PC-9 (cell line): ENCODE data around the gene IL3. TPM values are rescaled to one million over a fixed set of nuclear protein-coding genes. Genes with fewer than 3 reads are reported as not detected.

Experiments
- BruUV-seq: library from RNA; stranded (reverse); fragments of 400-500 nt; replicated peaks from 2 replicates; lab custom pipeline; 2021; lab: Mats Ljungman, UMichigan
- CTCF ChIA-PET: fragments of 300-600 bp; sonication (Branson Sonifier 250); formaldehyde crosslinking; loops from one replicate; lab custom pipeline; 2022; ENCODE audit warnings: antibody characterized with exemption; lab: Charles Lee
- POLR2A ChIA-PET: fragments of 300-600 bp; sonication (Branson Sonifier 250); formaldehyde crosslinking; loops from one replicate; lab custom pipeline; 2022; ENCODE audit warnings: antibody characterized with exemption; ENCODE audit not compliant: unreplicated experiment; lab: Charles Lee
- DNase-seq, 2 experiments: peaks; one replicate each; pipeline versions ENCODE4 v3.0.0 to v3.0.0-alpha.2; 2015 to 2022; ENCODE audit warnings: mixed read lengths in 1 of 2
- H2AFZ ChIP-seq: fragments of 200-600 bp; sonication (generic); 2 replicates; pipeline ENCODE4 v1.8.1; 2017; ENCODE audit warnings: antibody characterized with exemption
- H3F3A ChIP-seq: fragments of 200-600 bp; sonication (generic); 2 replicates; pipeline ENCODE4 v1.8.1; 2017; ENCODE audit warnings: antibody characterized with exemption, mild to moderate bottlenecking, low read depth; ENCODE audit not compliant: insufficient read depth
- H3K27ac ChIP-seq: fragments of 200-600 bp; sonication (generic); 2 replicates; pipeline ENCODE4 v1.6.1; 2016; ENCODE audit warnings: mixed run types
- H3K27me3 ChIP-seq: fragments of 200-600 bp; sonication (generic); 2 replicates; pipeline ENCODE4 v1.6.1; 2016; ENCODE audit warnings: low read depth, mixed run types; ENCODE audit not compliant: insufficient read depth
- H3K36me3 ChIP-seq: fragments of 200-600 bp; sonication (generic); 2 replicates; pipeline ENCODE4 v1.6.1; 2016; ENCODE audit warnings: low read depth, mixed run types
- H3K4me1 ChIP-seq: fragments of 200-600 bp; sonication (generic); replicated peaks from 2 replicates; pipeline ENCODE4 v1.6.1; 2016; ENCODE audit warnings: mixed run types; ENCODE audit not compliant: insufficient read depth
- H3K4me2 ChIP-seq: fragments of 200-600 bp; sonication (generic); 2 replicates; pipeline ENCODE4 v1.6.1; 2017; ENCODE audit warnings: mixed run types
- H3K4me3 ChIP-seq: fragments of 200-600 bp; sonication (generic); 2 replicates; pipeline ENCODE4 v1.6.1; 2016; ENCODE audit warnings: mixed run types
- H3K79me2 ChIP-seq: fragments of 200-600 bp; sonication (generic); 2 replicates; pipeline ENCODE4 v1.6.1; 2017; ENCODE audit warnings: low read depth, mixed run types
- H3K9me2 ChIP-seq: fragments of 200-600 bp; sonication (generic); 2 replicates; pipeline ENCODE4 v1.8.1; 2017; ENCODE audit warnings: mild to moderate bottlenecking; ENCODE audit not compliant: insufficient read depth
- H3K9me3 ChIP-seq: fragments of 200-600 bp; sonication (generic); 2 replicates; pipeline ENCODE4 v1.8.1; 2016; ENCODE audit warnings: low read depth; ENCODE audit not compliant: insufficient read depth
- H4K20me1 ChIP-seq: fragments of 200-600 bp; sonication (generic); 2 replicates; pipeline ENCODE4 v1.8.1; 2017; ENCODE audit not compliant: insufficient read depth
- CTCF ChIP-seq: fragments of 200-600 bp; sonication (generic); conservative IDR thresholded peaks from 2 replicates; pipeline ENCODE4 v1.6.1; 2017; ENCODE audit warnings: mixed run types, antibody characterized with exemption, mild to moderate bottlenecking, moderate library complexity
- EZH2 ChIP-seq: fragments of 200-600 bp; sonication (generic); IDR thresholded peaks from 2 replicates; pipeline ENCODE4 v1.8.0; 2017; ENCODE audit warnings: antibody characterized with exemption, low read depth
- intact Hi-C: fragments of 100-400 bp; cut with micrococcal nuclease; formaldehyde crosslinking; loops from one replicate; pipeline ENCODE4 v1.10.0; 2022; ENCODE audit not compliant: unreplicated experiment
- total RNA-seq: library from RNA; stranded (reverse); gene quantifications from 2 replicates; pipeline ENCODE4 v1.2.3, GENCODE V29; 2021

Gene IL3
- total RNA-seq, 1 experiment from 2014 or later, result not detected

GRCh38 chr5:132067451-132067850 lies 7.0 kb downstream of the IL3 start:
- intact Hi-C loops, result loop anchor here (10.0 kb wide), 3 partner anchors 227 to 797 kb away; partner anchors contain the start of genes GDF9, SLC22A4 and UQCRQ
- no peak overlapping the region for H3K4me3 ChIP-seq
- no peaks in the 10 kb centered on the region for H3K9me3 ChIP-seq
- ChIA-PET CTCF (no interaction called here), POLR2A (no interaction called here)
- H4K20me1 ChIP-seq, result no peaks in the 10 kb centered on the region
- H3K27me3 ChIP-seq, result no peaks in the 10 kb centered on the region
- peaks cover 3% of the 10 kb centered on the region; the same call in 1 of the 2 replicates for H3F3A ChIP-seq
- peaks cover 6% of the 10 kb centered on the region for H3K4me1 ChIP-seq
- no peak for DNase-seq
- H3K79me2 ChIP-seq, result no peaks in the 10 kb centered on the region
- H3K9me2 ChIP-seq, result no peaks in the 10 kb centered on the region
- no peak overlapping the region for H3K4me2 ChIP-seq
- H2AFZ ChIP-seq, result no peak overlapping the region
- H3K27ac ChIP-seq, result no peak overlapping the region
- no peaks in the 10 kb centered on the region for H3K36me3 ChIP-seq
- TF ChIP-seq CTCF (no peak), EZH2 (no peak)
- no TSS peak for BruUV-seq

- Histone ChIP-seq H2AFZ (no peak overlapping the region), H3K36me3 (no peaks in the 10 kb centered on the region), H3K9me2 (no peaks in the 10 kb centered on the region), H3K79me2 (no peaks in the 10 kb centered on the region), H3K27me3 (no peaks in the 10 kb centered on the region), H3K9me3 (no peaks in the 10 kb centered on the region), H3K4me1 (peaks cover 13% of the 10 kb centered on the region), H3K4me3 (no peak overlapping the region), H3K27ac (no peak overlapping the region), H4K20me1 (no peaks in the 10 kb centered on the region), H3F3A (peaks cover 10% of the 10 kb centered on the region; the same call in 1 of the 2 replicates), H3K4me2 (no peak overlapping the region)
- TF ChIP-seq CTCF, result no peak
- no peak for TF ChIP-seq EZH2
- ChIA-PET POLR2A (no interaction called here), CTCF (no interaction called here)
- intact Hi-C loops, result loop anchor here (10.0 kb wide), 3 partner anchors 227 to 797 kb away; partner anchors contain the start of genes GDF9, SLC22A4 and UQCRQ
- DNase-seq, result no peak
- no TSS peak for BruUV-seq
Measured at GRCh38 chr5:132067941-132068808, 7.7 kb downstream of the IL3 start.

DNA sequence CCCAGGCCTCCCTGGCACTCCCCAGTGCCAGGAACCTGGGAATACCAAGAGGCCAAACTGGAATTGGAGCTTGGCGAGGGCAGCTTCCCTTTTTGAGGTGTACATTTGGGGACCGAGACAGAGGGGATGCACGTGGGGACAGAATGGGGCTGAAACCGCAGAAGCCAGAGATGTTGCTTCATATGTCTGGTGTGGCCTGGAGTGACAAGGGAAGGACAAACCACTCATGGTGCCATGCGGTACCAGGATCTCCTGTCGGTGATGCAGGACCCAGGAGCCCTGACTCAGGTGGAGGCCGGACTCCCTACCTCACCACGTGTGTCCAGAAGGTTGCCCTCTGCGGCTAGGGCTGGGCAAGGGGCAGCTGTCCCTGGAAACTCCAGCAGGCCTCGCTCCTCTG lies 9.1 kb downstream of the IL3 start:
- H3K4me2 ChIP-seq, result no peak overlapping the region
- peaks cover 27% of the 10 kb centered on the region for H3K4me1 ChIP-seq
- CTCF ChIA-PET, result no interaction called here
- no peak overlapping the region for H2AFZ ChIP-seq
- no peaks in the 10 kb centered on the region for H4K20me1 ChIP-seq
- POLR2A ChIA-PET, result no interaction called here
- no peak overlapping the region for H3K27ac ChIP-seq
- no peaks in the 10 kb centered on the region for H3K27me3 ChIP-seq
- intact Hi-C loops, result loop anchor here (10.0 kb wide), 3 partner anchors 225 to 795 kb away; partner anchors contain the start of genes GDF9, SLC22A4 and UQCRQ
- no peaks in the 10 kb centered on the region for H3K36me3 ChIP-seq
- H3K9me2 ChIP-seq, result no peaks in the 10 kb centered on the region
- H3K79me2 ChIP-seq, result no peaks in the 10 kb centered on the region
- BruUV-seq, result no TSS peak
- TF ChIP-seq EZH2 (no peak), CTCF (no peak)
- no peak overlapping the region for H3K4me3 ChIP-seq
- H3K9me3 ChIP-seq, result no peaks in the 10 kb centered on the region
- no peak for DNase-seq
- H3F3A ChIP-seq, result peaks cover 23% of the 10 kb centered on the region; the same call in 1 of the 2 replicates
